ENCODE measurements around the gene SOAT1. TPM values are rescaled to one million over a fixed set of nuclear protein-coding genes. Genes with fewer than 3 reads are reported as not detected.
"Not testable (repeated sequence)": the region's sequence is repeated elsewhere in the genome, so short reads cannot be mapped to it uniquely, and the experiment has no call there.

The SOAT1 gene
- total RNA-seq, 2 donors from 2014 or later = 36.1 to 37.9 TPM

GRCh38 chr1:179342740-179343404 is 49.3 kb downstream of the SOAT1 start:
- Histone ChIP-seq H3K4me3 (no peak overlapping the region), H3K4me1 (no peaks in the 10 kb centered on the region), H3K27ac (no peak overlapping the region), H3K27me3 (no peaks in the 10 kb centered on the region), H3K36me3 (no peaks in the 10 kb centered on the region), H3K9ac (ENCODE audit: low read depth in 2 of 2, low read length in 2 of 2) (no peak overlapping the region), H3K9me3 (no peaks in the 10 kb centered on the region)
- no peak for DNase-seq
- no peak for TF ChIP-seq CTCF (IDR thresholded peaks at IDR 0.05)
- intact Hi-C loops (cut with DNase I) = no loop called here

GRCh38 chr1:179351281-179351680 is 57.7 kb downstream of the SOAT1 start:
- no peak for DNase-seq
- Histone ChIP-seq H3K27me3 (no peaks in the 10 kb centered on the region), H3K4me3 (no peak overlapping the region), H3K9ac (ENCODE audit: low read depth in 2 of 2, low read length in 2 of 2) (no peak overlapping the region), H3K36me3 (no peaks in the 10 kb centered on the region), H3K4me1 (no peaks in the 10 kb centered on the region), H3K27ac (no peak overlapping the region), H3K9me3 (no peaks in the 10 kb centered on the region)
- intact Hi-C loops (cut with DNase I) = no loop called here
- TF ChIP-seq CTCF (IDR thresholded peaks at IDR 0.05) = no peak

GRCh38 chr1:179352236-179352635 is 58.6 kb downstream of the SOAT1 start:
- H3K36me3 ChIP-seq = no peaks in the 10 kb centered on the region

GRCh38 chr1:179353546-179353945 is 59.9 kb downstream of the SOAT1 start:
- Histone ChIP-seq H3K9ac (ENCODE audit: low read depth in 2 of 2, low read length in 2 of 2) (no peak overlapping the region), H3K27ac (no peak overlapping the region), H3K27me3 (no peaks in the 10 kb centered on the region), H3K4me1 (no peaks in the 10 kb centered on the region), H3K4me3 (no peak overlapping the region), H3K9me3 (no peaks in the 10 kb centered on the region), H3K36me3 (no peaks in the 10 kb centered on the region)
- DNase-seq = no peak
- no peak for TF ChIP-seq CTCF (IDR thresholded peaks at IDR 0.05)
- intact Hi-C loops (cut with DNase I) = no loop called here

More at GRCh38 chr1:179352236-179352635, 58.6 kb downstream of the SOAT1 start:
- intact Hi-C loops (cut with DNase I) = no loop called here
- Histone ChIP-seq H3K9ac (ENCODE audit: low read depth in 2 of 2, low read length in 2 of 2) (no peak overlapping the region), H3K9me3 (no peaks in the 10 kb centered on the region), H3K4me3 (no peak overlapping the region), H3K27me3 (no peaks in the 10 kb centered on the region), H3K27ac (no peak overlapping the region), H3K4me1 (no peaks in the 10 kb centered on the region)
- no peak for TF ChIP-seq CTCF (IDR thresholded peaks at IDR 0.05)
- DNase-seq = no peak

GRCh38 chr1:179361631-179362030 is 68.0 kb downstream of the SOAT1 start:
- DNase-seq; H3K27me3 ChIP-seq; H3K4me3 ChIP-seq; H3K27ac ChIP-seq; H3K4me1 ChIP-seq; H3K9me3 ChIP-seq; H3K36me3 ChIP-seq; intact Hi-C loops (cut with DNase I); H3K9ac ChIP-seq (ENCODE audit: low read depth in 2 of 2, low read length in 2 of 2): not testable (repeated sequence)

- DNase-seq = peak; percentile 93
- H3K27ac ChIP-seq = peak within 1 kb of the TSS; percentile 93
- H3K9me3 ChIP-seq = no peaks in the 10 kb centered on the region
- H3K36me3 ChIP-seq = no peaks in the 10 kb centered on the region
- H3K4me3 ChIP-seq = peak within 1 kb of the TSS; percentile 89
- intact Hi-C loops (cut with DNase I) = loop anchor here (5.0 kb wide), 1 partner anchor 288 kb away; no protein-coding TSS in a partner anchor
- no peaks in the 10 kb centered on the region for H3K4me1 ChIP-seq
- H3K9ac ChIP-seq (ENCODE audit: low read depth in 2 of 2, low read length in 2 of 2) = peak within 1 kb of the TSS; percentile 82 to 95
- H3K27me3 ChIP-seq = no peaks in the 10 kb centered on the region
- no peak for TF ChIP-seq CTCF (IDR thresholded peaks at IDR 0.05)
Observed at GRCh38 chr1:179365342-179366092, 71.9 kb downstream of the SOAT1 start, which contains the start of gene AXDND1. AXDND1 (plus strand) TSS chr1:179365971; CDS start chr1:179366510, 539 bp downstream.

Data from colonic mucosa (tissue), 4 donors.